NCI-H1417 (cell line): ENCODE data around the gene TNC.

ENCODE experiments used
- DNase-seq, 3 experiments: peaks; one replicate each; lab custom pipeline; 2025; lab: John Stamatoyannopoulos, UW

The TNC gene

DNA sequence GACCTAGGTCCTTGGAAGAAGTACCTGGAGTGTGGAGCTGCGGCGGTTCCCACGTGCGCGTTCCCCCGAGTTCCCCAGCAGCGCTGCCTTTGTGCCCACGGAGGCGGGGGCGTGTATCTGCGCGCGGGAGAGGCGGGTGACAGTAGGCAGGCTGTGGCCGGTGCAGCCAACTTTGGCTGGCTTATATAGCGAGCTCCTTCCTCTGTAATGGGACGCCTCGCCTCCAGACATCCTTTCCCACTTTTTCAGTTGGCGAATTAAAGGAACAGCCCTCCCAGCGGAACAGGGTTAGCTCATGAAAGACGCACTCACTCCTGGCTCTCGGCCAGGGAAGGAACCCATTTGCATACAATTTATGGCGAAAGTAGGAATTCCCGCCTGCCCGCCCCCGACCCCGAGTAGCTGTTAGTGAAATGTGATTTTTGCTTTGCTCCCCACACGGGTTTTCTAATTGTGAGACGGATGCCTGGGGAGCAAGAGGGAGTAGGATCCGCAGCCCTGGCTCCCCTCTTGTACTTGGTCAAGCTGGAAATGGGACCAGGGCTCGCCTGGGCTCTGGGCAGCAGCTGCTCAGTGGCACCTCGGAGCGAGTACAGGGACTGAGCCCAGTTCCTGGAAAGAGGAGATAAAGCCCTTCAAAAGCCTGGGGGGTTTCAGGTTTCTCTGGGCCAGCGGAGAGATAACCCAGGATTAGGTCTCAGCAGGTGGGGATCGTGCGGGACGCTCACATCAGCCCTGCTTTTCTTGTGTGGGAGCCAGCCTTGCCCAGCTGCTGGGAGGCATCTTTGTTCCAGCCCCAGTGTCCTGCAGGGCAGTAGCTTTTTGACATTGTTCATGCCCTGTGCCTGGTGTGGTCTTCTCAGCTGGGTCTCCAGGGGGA is at the start of gene TNC:
TSS of gene TNC (minus strand) at position 159 of the 880 bp plus-strand sequence. CDS start 27,139 bp downstream, outside the sequence.
- peak; percentile 19 to 86 (median 83) for DNase-seq

DNA sequence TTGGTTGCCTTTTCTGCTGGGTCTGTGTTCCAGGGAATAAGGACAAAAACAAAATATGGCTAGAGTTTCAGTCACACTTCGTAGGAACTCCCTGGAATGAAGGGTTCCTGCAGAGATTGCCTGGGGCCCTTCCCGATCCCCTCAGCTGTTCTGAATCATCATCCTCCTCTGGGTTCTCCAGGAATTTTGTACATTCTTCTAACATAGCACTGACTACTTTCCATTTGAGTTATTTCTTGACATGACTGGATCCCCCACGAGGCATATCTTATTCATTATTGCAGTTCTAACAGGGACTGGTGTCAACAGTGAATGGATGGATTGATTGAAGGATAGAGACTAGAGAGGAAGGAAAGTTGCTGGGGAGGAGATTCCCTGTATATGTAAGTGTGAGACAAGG is 49.2 kb upstream of the TNC start:
- DNase-seq, result no peak

DNA sequence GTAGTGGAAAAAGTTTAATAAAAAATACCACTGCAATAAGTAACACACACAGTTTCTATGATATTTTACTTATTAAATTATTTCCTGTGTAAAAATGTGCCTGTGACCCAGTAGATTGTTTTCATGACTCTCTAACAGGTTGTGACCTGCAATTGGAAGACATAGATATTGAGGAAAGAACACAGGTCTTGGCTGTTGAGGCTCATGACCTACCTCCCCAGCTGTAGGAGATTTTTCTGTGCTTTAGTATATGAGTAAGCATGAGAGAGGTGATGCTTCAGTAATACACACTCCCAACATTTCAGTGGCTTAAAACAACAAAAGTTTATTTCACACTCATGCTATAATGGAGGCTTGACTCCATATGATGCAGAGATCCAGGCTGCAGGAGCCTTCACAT is 47.3 kb upstream of the TNC start:
- no peak for DNase-seq

DNA sequence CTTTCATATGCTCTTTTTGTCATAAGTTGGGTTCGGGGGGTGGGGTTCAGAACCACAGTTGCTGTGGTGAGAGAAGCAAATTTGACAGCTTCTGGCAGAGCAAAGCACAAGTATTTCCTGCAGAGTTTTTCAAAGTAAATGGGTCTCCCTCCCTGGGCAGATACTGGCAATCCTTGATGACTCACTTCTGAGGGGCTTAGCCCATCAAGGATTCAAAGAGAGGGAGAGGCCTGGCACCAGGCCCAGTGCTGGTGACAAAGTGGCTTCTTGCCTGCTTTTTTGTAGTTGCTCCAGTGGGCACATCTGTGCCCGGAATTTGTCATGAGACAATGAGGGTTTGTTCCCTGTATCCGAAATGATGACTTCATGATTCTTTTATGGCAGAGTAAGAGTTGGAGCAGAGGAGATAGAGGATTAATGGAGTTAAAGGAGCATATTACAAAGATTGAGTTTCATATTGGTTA is 46.6 kb upstream of the TNC start:
- peak in 1 of 3 experiments; percentile 40 for DNase-seq

DNA sequence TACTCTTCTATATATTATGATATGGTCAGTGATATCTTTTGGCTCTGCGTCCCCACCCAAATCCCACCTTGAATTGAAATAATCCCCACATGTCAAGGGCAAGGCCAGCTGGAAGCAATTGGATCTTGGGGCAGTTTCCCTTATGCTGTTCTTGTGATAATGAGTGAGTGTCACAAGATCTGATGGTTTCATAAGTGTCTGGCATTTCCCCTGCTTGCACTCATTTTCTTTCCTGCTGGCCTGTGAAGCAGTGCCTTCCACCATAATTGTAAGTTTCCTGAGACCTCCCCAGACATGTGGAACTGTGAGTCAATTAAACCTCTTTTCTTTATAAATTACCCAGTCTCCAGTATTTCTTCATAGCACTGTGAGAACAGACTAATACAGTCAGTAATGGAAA is 45.0 kb upstream of the TNC start:
- DNase-seq, result no peak

DNA sequence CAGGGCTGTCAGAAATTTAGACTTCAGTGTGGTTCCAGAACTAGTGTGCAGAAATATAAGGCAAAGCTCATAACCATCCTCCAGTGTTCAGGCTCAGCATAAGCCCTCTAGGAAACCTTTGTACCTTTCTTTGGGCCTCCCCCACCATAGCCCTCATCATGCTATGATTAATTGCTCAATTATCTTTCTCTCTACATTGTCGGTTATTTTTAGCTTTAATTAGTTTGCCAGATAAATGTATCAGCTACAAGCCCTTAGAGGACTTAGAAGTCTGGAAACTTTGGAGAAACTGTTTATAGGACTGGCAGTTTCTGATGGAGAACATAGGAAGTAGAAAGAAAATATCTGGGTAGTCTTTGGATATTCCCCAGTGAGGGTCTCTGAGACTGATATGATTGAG is 43.5 kb upstream of the TNC start:
- peak in 1 of 3 experiments; percentile 46 for DNase-seq

DNA sequence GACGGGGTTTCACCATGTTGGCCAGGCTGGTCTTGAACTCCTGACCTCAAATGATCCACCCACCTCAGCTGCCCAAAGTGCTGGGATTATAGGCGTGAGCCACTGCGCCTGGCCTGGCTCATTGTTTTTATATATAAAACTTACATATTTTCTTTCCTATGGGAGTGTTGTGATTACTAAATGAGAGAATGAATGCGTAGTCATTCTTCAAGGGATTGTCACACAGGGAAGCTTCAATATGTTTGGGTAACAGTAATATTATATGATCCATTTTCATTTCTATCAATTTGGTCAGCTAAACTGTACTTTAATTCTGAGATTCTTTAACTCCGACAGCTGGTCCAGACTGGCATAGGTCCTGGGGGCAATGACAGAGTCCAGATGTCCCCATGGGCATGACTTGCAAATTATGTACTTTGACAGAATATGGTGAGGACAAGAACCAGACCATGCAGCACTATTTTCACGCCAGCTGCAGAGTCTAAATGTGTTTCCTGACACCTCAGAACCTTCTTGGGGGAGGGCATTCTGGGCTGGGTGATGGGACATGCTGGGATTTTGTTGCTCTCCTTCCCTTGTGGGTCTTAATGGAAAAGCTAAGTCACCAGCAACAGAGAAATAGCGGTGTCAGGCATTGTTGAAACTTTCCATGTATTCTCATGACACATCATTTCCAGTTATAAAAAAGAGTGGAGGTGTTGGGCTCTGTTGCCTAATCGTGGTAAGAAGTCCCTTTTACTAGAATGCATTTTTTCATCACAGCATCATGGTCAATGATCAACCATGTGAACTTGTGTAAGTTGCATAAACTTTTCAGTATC is 40.9 kb upstream of the TNC start:
- no peak for DNase-seq

DNA sequence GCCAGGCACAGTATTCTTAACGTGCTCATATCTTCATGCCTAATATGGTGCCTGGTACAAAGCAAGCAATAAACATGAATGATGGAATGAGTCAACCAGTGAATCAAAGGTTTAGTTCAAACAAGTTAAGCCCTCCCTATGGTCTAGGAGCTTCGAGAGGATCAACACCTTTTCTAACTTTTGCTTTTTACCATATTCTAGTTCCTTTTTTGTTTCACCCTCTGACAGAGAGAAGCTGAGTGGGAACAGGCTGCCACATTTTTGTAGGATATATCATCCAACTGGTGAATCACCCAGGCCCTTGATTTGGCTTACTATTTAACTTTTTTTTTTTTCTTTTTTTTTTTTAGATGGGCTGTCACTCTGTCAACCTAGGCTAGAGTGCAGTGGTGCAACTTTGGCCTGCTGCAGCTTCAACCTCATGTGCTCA is 39.3 kb upstream of the TNC start:
- DNase-seq, result no peak

DNA sequence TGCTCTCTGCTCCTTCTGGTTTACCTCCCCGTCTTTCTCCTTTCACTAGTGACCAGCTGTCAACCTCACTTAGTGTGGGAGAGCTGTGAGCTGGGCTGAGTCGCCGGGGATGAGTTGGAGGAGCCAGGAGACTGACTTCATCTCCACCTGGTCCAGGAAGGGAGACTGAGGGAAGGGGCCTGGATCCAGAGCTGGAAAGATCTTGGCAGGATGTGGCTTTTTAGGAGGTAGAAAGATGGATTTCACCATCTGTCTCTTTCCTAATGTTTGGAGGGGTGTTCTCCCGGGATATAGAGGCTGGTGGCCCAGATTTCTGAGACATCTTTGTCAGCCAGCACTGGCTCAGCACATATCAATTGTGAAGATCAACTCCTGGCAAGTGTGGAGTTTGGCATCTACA is 37.1 kb upstream of the TNC start:
- DNase-seq, result no peak

DNA sequence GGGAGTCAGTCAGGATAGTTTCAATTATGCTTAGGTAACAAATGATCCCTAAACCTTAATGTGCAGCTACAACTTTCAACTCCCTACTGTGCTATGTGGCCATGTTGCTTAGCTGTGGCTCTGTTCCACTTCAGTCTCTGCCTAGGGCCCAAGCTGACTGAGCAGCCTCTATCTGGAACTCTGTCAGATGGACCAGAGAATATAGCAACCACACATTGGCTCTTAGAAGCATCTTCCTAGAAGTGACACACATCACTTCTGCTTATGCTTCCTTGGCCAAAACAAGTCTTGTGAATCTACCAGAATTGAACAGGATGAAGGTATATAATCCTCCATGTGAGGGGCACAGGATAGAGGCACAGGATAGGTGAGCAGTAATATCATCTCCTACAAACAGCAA is 36.7 kb upstream of the TNC start:
- no peak for DNase-seq

DNA sequence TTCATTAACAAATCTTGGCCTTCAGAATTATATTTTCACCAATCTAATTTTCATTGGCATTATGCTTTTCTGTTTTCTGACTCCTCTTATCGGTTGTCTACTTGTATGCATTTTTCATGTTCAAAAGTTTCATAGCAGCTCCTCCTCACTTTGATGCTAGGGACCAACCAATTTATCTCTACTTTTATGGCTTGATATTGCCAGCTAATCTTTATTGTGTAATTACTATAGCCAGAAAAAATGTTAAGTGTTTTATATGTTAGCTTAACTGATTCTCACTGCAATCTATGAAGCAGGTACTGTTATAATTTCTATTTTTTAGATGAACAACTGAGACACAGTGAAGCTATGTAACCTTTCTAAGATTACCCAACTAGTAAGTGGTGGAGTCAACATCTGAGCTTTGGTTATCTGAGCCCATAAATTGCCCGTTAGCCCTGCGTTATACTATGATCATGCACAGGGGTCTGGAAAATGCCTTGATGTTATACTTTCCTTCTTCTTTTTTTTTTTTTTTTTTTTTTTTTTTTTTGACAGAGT is 34.4 kb upstream of the TNC start:
- no peak for DNase-seq

DNA sequence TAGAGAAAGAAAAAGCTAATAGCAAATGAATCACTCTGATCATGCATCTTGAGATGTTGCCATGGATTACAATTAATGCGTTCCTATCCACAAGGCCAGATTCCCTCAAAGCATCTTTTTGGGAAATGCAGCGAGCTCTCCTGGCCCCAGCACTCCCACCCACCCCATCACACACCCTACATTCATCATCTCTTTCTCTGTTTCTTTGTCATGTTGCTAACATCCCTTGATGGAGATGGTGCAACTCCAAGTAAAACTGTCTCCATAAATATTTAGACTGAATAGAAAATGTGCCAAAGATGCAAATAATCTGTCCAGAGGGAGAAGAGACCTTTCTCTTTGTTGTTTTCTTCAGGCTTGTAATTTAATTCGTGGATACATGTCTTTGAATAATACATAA is 30.8 kb upstream of the TNC start:
- DNase-seq, result no peak

DNA sequence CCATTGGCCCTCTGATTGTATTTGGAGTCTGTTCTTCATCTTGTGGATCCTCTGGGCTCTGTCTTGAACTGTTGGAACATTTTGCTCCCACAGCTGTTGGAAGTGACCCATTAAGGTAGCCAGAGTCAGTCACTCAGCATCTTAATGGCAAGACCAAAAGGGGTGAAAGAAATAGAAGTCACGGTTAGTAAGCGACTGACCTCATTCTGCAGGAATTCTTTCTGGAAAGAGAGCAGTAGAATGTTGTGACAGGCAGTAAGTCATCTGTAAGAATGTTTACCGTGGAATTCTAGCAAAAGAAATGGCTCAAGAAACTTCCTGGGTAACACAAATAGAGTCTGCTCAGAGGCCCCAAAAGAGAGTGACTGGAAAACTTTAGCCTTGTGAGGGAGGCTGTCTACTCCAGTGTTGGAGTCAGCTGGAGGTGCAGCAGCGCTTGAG is 28.6 kb upstream of the TNC start:
- DNase-seq, result no peak

DNA sequence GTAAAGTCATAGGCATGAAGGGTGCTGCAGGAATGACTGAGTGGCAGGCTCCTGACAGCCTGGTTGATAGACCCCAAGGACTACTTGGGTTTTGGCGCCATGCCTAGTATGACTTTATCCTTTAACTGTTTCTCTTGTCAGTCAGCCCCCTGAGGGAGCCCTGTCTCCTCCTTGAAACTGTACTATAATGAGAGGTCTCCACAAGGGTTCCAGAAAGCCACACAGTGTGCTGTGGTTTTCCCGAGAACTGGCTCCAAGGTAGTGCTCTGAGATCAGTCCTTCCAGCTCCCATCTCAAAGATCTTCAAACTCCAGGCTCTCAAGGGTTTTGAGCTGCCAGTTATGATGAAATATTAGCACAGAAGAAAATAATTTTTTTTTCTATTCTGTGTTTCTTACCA is 26.7 kb upstream of the TNC start:
- DNase-seq, result peak in 1 of 3 experiments; percentile 7

DNA sequence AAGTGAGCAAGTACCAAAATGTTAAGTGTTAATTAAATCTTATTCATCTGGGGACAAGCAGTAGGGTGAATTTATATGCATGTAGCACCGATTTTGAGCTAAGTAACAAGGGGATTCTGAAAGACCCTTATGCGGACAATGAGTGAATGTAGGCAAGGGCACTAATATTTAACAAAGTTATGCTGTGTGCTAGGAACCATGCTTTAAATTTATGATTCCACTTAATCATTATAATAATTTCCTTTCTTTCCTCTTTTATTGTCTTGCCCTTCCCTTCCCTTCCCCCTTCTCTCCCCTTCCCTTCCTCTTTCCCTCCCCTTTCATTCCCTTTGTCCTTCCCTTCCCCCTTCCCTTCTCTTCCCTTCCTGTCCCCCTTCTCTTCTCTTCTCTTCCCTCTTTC is 25.7 kb upstream of the TNC start:
- no peak for DNase-seq

DNA sequence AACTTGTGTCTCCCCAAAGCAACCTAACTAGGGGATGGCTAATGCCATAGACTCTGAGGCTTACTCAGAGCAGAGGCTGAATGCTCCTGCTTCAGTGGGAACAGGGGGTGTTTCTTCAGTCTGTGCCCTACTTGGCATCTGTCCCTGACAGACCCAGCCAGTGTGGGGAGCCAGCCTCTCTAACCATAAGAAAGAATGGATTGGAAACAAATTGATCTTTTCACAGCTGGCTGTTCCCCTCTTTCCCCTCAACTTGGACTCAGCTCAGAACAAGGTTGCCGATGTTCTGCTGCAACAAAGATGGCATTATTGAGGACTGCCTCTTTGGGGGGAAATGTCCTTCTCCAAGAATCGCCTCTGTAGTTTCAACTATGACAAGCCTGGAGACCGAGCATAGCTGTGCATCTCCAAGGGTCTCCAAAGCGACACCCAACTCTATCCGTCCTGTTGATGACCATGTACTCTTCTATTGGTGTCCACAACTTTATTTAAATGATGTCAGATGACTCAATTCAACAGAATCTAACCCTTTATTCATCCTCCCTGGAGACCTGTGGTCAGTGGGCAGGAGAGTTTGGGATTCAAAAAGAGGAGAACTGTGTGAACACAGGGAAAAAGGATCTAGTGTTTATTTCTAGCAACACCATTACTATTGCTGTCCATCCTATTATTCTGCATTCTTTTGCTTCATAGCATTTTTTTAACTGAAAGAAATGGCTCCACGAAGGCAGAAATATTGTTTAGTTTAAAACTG is 24.7 kb upstream of the TNC start:
- no peak for DNase-seq

DNA sequence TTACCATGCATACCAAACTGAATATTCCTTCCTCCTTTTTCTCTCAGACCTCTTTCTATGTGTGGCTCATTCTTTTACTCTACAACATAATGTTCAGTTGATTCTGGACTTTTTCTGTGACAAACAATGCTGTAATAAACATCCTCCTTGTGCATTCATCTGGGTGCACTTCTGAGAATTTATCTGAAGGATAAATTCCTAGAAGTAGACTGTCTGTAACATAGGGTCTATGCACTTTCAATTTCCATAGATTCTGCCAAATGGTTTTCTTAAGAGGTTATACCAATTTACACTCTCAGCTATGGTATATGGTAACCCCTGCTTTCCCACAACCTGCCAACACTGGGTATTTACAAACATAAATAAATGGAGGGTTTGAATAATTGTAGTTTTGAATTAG is 24.1 kb upstream of the TNC start:
- no peak for DNase-seq

DNA sequence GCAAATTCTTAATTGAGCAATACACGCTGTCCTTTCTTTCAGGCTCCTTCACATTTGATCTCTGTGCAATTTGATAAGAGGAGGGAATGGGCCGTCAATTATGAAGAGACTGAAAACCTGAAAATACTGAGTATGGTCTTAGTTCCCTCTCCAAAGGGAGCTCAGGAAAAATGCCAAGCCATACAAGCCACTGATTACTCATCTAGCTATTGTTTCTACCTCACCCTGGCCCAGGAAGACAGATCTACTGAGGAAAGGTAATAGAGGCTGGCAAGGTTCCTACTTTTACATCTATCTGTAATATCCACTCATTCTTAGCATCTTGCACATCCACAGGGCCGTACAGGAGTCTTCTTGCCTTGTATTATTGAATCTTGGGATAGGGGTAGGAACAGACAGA is 23.7 kb upstream of the TNC start:
- no peak for DNase-seq

DNA sequence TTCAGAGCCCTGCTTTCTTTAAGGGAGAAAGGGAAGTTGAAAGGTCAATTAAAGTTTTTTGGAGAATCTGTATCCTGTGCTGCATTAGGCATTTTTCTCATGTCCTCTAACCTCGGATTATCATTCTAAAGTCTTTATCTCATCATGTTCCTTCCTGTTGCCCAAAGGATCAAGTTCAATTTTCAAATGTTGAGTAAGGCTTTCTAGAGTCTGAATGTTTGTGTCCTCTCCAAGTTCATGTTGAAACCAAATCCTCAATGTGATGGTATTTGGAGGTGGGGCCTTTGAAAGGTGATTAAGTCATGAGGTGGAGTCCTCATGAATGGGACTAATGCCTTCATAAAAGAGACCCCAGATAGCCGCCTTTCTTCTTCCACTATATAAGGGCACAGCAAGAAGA is 20.2 kb upstream of the TNC start:
- DNase-seq, result no peak

DNA sequence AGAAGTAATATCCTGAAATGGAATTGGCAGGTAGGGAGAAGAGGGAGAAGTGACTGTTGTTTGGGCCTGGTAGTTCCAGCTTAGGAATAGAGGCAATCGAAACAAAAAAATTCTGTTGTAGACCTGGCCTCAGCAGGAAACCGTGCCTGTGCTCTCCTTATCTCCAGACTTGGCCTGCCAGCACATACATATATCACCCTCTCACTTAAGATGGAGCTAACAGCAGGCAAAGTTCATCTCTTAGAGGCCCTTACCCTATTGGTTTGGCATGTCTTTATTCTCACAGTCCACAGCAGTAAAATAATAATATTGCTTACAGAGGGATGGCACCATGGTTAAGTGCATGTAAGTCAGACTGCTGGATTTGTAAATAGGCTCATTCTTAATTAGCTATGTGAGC is 19.6 kb upstream of the TNC start:
- no peak for DNase-seq

DNA sequence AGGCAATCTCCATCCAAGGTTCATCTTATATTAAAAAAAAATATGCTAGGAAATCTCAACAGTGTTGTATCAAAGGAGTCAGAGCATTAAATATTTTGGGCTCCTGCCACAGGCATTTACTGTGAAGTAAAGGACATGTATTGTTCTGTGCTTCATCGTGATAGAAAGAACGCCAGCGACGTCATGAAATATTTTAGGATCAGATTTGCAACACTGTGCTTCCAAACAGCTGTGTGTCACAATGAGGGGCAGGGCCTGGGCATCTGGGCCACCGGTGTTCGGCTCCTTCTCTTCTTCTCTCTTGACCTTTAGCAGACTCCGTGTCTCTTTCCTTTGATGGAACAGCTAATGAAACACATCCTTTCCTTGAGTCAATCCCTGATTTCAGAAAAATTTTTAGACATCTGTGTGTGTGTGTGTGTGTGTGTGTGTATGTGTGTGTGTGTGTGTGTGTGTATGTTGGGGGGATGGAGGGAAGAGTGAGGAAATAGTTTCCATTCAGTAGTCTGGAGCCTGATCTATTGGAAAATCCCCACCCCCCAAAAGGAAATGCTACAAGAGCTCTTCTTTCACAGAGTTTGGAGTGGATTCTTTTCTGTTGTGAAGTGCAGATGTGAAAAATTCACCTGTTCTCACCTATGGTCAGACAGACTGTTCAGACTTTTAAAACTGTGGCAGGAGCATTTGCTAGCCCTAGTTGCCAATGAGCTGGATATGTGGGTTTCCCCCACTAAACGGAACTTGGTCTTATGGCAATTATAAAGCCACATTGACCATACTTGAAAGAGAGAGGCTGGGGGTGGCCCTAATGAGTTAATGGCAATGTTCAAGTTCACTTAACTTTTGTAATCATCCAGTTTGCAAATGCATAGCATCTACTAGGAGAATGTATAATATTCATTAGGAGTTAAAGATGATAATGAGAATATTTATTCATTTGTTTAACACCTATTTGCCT is 18.1 kb upstream of the TNC start:
- DNase-seq, result no peak
